ENCODE results near the gene RNF225.
"Not testable (repeated sequence)": the region's sequence is repeated elsewhere in the genome, so short reads cannot be mapped to it uniquely, and the experiment has no call there.

Gene RNF225

DNA sequence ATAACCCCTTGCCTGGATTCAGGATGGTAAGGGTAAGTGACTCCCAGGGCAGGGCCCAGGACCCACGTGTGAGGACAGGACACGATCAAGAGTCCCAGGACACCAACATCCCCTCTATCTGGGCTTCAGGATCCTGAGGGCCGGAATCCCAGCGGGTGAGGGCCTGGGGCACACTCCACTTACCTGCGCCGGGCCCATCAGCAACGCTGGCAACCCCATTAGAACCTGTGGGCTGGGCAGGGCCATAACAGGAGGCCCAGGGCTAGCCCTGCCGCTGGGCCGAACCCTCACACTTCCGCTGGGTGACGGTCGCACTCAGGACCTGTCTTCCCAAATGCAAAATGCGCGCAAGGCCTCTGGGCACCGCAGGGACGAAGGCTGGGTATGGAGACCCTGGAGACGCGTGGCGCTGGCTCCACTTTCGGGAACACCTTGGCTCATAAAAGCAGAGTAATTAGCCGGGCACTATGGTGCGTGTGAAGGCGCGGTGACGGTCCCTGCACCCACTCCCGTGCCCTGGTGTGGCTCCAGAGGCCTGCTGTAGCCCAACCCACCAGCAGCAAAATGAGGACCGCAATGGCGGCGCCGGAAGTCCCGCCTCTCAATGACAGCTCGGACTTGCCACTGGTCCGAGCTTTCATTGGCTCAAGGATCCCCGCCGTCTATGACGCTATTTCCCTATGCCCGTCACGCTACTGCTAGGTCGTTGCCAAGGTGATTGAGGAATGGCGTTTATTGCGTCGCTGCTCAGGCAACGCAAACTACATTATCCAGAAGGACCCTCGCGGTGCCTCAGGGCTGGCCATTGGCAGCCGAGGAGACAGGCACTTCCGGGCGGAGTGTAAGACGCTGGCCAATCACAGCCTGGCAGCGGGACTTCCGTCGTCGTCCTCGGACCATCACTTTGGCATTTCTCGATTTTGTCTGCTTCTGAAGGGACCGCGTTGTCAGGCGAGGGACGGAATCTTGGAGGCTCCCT, 44.4 kb downstream of the RNF225 start, which contains the start of gene ZNF132:
ZNF132 (minus strand) TSS at position 578 of the 979 bp plus-strand sequence; CDS start at position 246, 332 bp downstream.
- peaks cover 76% of the 10 kb centered on the region for H3K9me3 Mint-ChIP-seq
- H3K36me3 Mint-ChIP-seq (ENCODE audit: low read depth), result peaks cover 58% of the 10 kb centered on the region
- peaks cover 20% of the 10 kb centered on the region for H3K4me1 Mint-ChIP-seq (ENCODE audit: low read depth)
- H3K27me3 Mint-ChIP-seq, result peaks cover 15% of the 10 kb centered on the region
- peak within 1 kb of the TSS; percentile 89 for H3K27ac Mint-ChIP-seq
- peak within 1 kb of the TSS; percentile 88 for H3K4me3 Mint-ChIP-seq
- intact Hi-C loops (cut with micrococcal nuclease), result loop anchor here (1.0 to 2.0 kb wide), 3 partner anchors 11 to 59 kb away; partner anchors contain the start of genes ZNF324B, ZNF584 and ZNF837

- H3K9me3 Mint-ChIP-seq, result peaks cover 70% of the 10 kb centered on the region
- H3K36me3 Mint-ChIP-seq (ENCODE audit: low read depth), result peaks cover 51% of the 10 kb centered on the region
- intact Hi-C loops (cut with micrococcal nuclease), result loop anchor here (1.0 to 2.0 kb wide), 3 partner anchors 11 to 60 kb away; partner anchors contain the start of genes ZNF324B, ZNF584 and ZNF837
- H3K27me3 Mint-ChIP-seq, result peaks cover 19% of the 10 kb centered on the region
- peak overlapping the region; percentile 88 for H3K4me3 Mint-ChIP-seq
- H3K4me1 Mint-ChIP-seq (ENCODE audit: low read depth), result peaks cover 20% of the 10 kb centered on the region
- peak overlapping the region; percentile 89 for H3K27ac Mint-ChIP-seq
Observed at GRCh38 chr19:58440556-58440955, 45.1 kb downstream of the RNF225 start.

DNA sequence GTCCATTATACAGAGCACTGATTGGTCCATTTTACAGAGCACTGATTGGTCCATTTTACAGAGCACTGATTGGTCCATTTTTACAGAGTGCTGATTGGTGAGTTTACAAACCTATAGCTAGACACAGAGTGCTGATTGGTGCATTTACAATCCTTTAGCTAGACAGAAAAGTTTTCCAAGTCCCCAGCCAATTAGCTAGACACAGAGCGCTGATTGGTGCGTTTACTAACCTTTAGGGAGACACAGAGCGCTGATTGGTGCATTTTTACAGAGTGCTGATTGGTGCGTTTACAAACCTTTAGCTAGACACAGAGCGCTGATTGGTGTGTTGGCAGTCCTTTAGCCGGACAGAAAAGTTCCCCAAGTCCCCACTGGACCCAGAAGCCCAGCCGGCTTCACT, 47.5 kb downstream of the RNF225 start:
- H3K36me3 Mint-ChIP-seq (ENCODE audit: low read depth), result peaks cover 28% of the 10 kb centered on the region
- H3K27ac Mint-ChIP-seq; H3K4me3 Mint-ChIP-seq; intact Hi-C loops (cut with micrococcal nuclease): not testable (repeated sequence)
- peaks cover 31% of the 10 kb centered on the region for H3K27me3 Mint-ChIP-seq
- peaks cover 50% of the 10 kb centered on the region for H3K9me3 Mint-ChIP-seq
- H3K4me1 Mint-ChIP-seq (ENCODE audit: low read depth), result peaks cover 20% of the 10 kb centered on the region

Measured in dendritic cell treated with granulocyte-macrophage colony-stimulating factor and Interleukin-4, amounts not matched to agents 40 ng/mL and 50 ng/mL, for 4 days (primary cell).